Measurements from ENCODE around the gene C3orf20.

Gene C3orf20

DNA sequence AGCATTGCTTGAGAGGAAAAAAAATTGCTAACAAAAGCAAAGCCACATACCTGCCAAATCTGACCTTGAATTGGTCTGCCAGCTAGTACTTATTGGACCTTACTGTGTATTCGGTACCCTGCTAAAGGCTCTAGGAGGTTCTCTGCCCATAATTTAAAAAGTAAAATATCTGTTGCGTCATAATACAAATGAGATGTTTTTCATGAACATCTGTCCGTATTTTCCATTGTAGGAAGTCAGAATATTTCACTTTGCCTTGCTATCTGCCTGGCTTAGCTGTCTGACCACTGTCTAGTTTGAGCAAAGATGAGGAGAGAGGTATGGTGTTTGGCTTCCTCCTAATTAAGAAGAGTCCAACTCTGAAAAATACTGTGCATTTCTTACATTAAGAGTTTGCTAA is 10.8 kb upstream of the C3orf20 start:
- no peak for ATAC-seq
- TF ChIP-seq ZNF70 (CRISPR knock-in tag; IDR thresholded peaks at IDR 0.05) (no peak), ZFP30 (CRISPR knock-in tag; IDR thresholded peaks at IDR 0.05) (no peak), ARNTL (CRISPR knock-in tag; IDR thresholded peaks at IDR 0.05; ENCODE audit: borderline replicate concordance, low read depth) (no peak), ZFP3 (CRISPR knock-in tag; IDR thresholded peaks at IDR 0.05) (no peak), ZNF8 (CRISPR knock-in tag; IDR thresholded peaks at IDR 0.05) (no peak)
- TF ChIP-seq, protein P1, sequence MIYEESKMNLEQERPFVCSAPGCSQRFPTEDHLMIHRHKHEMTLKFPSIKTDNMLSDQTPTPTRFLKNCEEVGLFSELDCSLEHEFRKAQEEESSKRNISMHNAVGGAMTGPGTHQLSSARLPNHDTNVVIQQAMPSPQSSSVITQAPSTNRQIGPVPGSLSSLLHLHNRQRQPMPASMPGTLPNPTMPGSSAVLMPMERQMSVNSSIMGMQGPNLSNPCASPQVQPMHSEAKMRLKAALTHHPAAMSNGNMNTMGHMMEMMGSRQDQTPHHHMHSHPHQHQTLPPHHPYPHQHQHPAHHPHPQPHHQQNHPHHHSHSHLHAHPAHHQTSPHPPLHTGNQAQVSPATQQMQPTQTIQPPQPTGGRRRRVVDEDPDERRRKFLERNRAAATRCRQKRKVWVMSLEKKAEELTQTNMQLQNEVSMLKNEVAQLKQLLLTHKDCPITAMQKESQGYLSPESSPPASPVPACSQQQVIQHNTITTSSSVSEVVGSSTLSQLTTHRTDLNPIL (CRISPR knock-in tag; IDR thresholded peaks at IDR 0.05; ENCODE audit: low read depth): no peak

DNA sequence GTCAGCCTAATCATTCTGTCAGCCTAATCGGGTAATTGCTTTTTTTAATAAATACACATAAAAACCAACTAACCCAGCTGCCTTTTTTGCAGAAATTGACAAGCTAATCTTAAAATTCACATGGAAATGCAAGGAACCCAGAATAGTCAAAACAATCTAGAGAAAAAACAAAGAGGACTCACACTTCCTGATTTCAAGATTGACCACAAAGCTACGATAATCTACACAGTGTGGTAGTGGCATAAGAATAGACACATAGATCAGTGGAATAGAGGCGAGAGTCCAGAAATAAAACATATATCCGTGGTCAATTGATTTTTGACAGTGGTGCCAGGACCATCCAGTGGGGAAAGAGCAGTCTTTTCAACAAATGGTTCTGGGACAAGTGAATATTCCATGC is 2.4 kb upstream of the C3orf20 start:
- no peak for ATAC-seq
- TF ChIP-seq, protein P2, sequence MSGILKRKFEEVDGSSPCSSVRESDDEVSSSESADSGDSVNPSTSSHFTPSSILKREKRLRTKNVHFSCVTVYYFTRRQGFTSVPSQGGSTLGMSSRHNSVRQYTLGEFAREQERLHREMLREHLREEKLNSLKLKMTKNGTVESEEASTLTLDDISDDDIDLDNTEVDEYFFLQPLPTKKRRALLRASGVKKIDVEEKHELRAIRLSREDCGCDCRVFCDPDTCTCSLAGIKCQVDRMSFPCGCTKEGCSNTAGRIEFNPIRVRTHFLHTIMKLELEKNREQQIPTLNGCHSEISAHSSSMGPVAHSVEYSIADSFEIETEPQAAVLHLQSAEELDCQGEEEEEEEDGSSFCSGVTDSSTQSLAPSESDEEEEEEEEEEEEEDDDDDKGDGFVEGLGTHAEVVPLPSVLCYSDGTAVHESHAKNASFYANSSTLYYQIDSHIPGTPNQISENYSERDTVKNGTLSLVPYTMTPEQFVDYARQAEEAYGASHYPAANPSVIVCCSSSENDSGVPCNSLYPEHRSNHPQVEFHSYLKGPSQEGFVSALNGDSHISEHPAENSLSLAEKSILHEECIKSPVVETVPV (CRISPR knock-in tag; IDR thresholded peaks at IDR 0.05): no peak
- TF ChIP-seq ARNTL (CRISPR knock-in tag; IDR thresholded peaks at IDR 0.05; ENCODE audit: borderline replicate concordance, low read depth) (no peak), TOX (CRISPR knock-in tag; IDR thresholded peaks at IDR 0.05; ENCODE audit: borderline replicate concordance) (no peak), TCF4 (CRISPR knock-in tag; IDR thresholded peaks at IDR 0.05; ENCODE audit: borderline replicate concordance) (no peak)

DNA sequence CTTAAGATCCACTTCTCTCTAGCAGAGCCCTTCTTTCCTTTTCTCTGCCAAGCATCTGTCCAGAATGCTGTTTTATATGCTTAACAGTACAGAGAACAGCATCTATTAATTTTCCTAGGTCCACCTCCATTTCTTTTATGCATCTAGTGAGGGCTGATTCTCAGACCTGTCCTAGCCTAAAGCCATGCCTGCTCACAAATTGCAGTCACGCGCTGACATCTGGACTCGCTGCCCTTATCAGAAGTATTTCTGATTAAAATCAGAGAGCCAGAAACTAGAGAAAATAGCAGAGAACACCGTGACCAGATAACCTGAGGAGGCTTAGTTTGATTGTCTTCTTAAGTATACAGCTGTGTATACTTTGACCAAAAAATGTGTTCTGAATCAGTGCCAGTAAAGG is 1.9 kb downstream of the C3orf20 start:
- ATAC-seq: no peak
- TF ChIP-seq PPARA (CRISPR knock-in tag; IDR thresholded peaks at IDR 0.05; ENCODE audit: borderline replicate concordance) (no peak), ZNF70 (CRISPR knock-in tag; IDR thresholded peaks at IDR 0.05) (peak; percentile 82; the same call in 1 of the 2 replicates), TCF4 (CRISPR knock-in tag; IDR thresholded peaks at IDR 0.05; ENCODE audit: borderline replicate concordance) (peak; percentile 72; the same call in 1 of the 2 replicates), RARB (CRISPR knock-in tag; IDR thresholded peaks at IDR 0.05) (no peak), GLIS3 (CRISPR knock-in tag; IDR thresholded peaks at IDR 0.05) (no peak)
- TF ChIP-seq, protein P1 (CRISPR knock-in tag; IDR thresholded peaks at IDR 0.05; ENCODE audit: low read depth): no peak
- TF ChIP-seq, protein P3, sequence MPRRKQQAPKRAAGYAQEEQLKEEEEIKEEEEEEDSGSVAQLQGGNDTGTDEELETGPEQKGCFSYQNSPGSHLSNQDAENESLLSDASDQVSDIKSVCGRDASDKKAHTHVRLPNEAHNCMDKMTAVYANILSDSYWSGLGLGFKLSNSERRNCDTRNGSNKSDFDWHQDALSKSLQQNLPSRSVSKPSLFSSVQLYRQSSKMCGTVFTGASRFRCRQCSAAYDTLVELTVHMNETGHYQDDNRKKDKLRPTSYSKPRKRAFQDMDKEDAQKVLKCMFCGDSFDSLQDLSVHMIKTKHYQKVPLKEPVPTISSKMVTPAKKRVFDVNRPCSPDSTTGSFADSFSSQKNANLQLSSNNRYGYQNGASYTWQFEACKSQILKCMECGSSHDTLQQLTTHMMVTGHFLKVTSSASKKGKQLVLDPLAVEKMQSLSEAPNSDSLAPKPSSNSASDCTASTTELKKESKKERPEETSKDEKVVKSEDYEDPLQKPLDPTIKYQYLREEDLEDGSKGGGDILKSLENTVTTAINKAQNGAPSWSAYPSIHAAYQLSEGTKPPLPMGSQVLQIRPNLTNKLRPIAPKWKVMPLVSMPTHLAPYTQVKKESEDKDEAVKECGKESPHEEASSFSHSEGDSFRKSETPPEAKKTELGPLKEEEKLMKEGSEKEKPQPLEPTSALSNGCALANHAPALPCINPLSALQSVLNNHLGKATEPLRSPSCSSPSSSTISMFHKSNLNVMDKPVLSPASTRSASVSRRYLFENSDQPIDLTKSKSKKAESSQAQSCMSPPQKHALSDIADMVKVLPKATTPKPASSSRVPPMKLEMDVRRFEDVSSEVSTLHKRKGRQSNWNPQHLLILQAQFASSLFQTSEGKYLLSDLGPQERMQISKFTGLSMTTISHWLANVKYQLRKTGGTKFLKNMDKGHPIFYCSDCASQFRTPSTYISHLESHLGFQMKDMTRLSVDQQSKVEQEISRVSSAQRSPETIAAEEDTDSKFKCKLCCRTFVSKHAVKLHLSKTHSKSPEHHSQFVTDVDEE (CRISPR knock-in tag; IDR thresholded peaks at IDR 0.05): no peak

DNA sequence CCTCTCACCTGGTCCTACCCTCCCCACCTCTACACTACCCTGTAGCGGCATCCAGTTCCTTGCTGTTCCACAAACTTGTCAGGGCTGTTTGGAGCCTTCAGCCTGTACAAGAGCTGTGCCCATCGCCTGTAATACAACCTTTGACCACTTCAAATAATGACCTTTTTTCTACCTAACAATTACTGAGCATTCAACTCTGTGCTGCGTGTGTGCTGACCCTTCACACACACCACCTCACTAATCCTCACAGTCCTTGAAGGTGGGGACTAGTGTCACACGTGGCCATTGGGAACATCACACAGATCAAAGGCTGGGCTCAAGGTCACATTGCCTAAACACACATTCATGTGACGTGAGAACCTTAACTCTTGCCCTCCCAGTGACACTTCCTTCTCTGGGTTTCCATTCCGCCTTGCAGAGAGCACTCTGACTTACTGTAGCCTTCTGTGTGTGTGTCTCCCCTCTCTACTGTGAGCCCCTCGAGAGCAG is 3.1 kb downstream of the C3orf20 start:
- TF ChIP-seq RARB (CRISPR knock-in tag; IDR thresholded peaks at IDR 0.05) (no peak), ZFP3 (CRISPR knock-in tag; IDR thresholded peaks at IDR 0.05) (no peak), OSR1 (CRISPR knock-in tag; IDR thresholded peaks at IDR 0.05) (no peak), ZNF565 (CRISPR knock-in tag; conservative IDR thresholded peaks at IDR 0.05; ENCODE audit: low read depth) (no peak), ZNF8 (CRISPR knock-in tag; IDR thresholded peaks at IDR 0.05) (no peak), TOX (CRISPR knock-in tag; IDR thresholded peaks at IDR 0.05; ENCODE audit: borderline replicate concordance) (no peak), GLIS3 (CRISPR knock-in tag; IDR thresholded peaks at IDR 0.05) (no peak), ARNTL (CRISPR knock-in tag; IDR thresholded peaks at IDR 0.05; ENCODE audit: borderline replicate concordance, low read depth) (no peak), ZC3H10 (CRISPR knock-in tag; IDR thresholded peaks at IDR 0.05) (no peak), ZNF70 (CRISPR knock-in tag; IDR thresholded peaks at IDR 0.05) (no peak)
- TF ChIP-seq, protein P2 (CRISPR knock-in tag; IDR thresholded peaks at IDR 0.05): no peak
- TF ChIP-seq, protein P1 (CRISPR knock-in tag; IDR thresholded peaks at IDR 0.05; ENCODE audit: low read depth): no peak
- TF ChIP-seq, protein P4, sequence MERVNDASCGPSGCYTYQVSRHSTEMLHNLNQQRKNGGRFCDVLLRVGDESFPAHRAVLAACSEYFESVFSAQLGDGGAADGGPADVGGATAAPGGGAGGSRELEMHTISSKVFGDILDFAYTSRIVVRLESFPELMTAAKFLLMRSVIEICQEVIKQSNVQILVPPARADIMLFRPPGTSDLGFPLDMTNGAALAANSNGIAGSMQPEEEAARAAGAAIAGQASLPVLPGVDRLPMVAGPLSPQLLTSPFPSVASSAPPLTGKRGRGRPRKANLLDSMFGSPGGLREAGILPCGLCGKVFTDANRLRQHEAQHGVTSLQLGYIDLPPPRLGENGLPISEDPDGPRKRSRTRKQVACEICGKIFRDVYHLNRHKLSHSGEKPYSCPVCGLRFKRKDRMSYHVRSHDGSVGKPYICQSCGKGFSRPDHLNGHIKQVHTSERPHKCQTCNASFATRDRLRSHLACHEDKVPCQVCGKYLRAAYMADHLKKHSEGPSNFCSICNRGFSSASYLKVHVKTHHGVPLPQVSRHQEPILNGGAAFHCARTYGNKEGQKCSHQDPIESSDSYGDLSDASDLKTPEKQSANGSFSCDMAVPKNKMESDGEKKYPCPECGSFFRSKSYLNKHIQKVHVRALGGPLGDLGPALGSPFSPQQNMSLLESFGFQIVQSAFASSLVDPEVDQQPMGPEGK (CRISPR knock-in tag; IDR thresholded peaks at IDR 0.05; ENCODE audit: borderline replicate concordance): no peak
- ATAC-seq: no peak
